Measurements from ENCODE around the gene ABCB10.
"Not testable (repeated sequence)": the region's sequence is repeated elsewhere in the genome, so short reads cannot be mapped to it uniquely, and the experiment has no call there.

The ABCB10 gene

DNA sequence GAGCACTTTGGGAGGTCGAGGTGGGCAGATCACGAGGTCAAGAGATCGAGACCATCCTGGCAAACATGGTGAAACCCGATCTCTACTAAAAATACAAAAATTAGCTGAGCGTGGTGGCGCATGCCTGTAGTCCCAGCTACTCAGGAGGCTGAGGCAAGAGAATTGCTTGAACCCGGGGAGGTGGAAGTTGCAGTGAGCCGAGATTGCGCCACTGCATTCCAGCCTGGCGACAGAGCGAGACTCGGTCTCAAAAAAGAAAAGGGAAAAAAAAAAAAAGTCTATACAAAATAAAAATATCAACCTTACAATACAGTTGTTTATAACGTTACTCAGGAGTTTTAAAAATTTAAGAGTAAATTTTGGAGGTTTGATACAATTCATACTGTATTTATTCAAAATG lies 82.6 kb downstream of the ABCB10 start:
- not testable (repeated sequence) for H3K9me3 ChIP-seq (replicated peaks in 1 of 2; ENCODE audit: control insufficient read depth in 2 of 2, insufficient read depth in 1 of 2, low read depth in 1 of 2, low read length in 2 of 2); H3K18ac ChIP-seq (ENCODE audit: low read length); H2BK12ac ChIP-seq (ENCODE audit: low read length); H3K4me1 ChIP-seq (ENCODE audit: control insufficient read depth in 2 of 2, insufficient read depth in 1 of 2, low read depth in 1 of 2, low read length in 2 of 2); H3K4me2 ChIP-seq (ENCODE audit: insufficient read depth, low read length, poor library complexity, severe bottlenecking); H3K4ac ChIP-seq (ENCODE audit: low read length); DNase-seq (ENCODE audit: low spot score); H2BK120ac ChIP-seq (ENCODE audit: low read depth, low read length); H2BK15ac ChIP-seq (ENCODE audit: low read length); H3K23ac ChIP-seq (ENCODE audit: low read depth, low read length, poor library complexity); H3K9ac ChIP-seq (ENCODE audit: low read depth, low read length, poor library complexity); H2AFZ ChIP-seq (ENCODE audit: low read length); H2BK5ac ChIP-seq (ENCODE audit: low read length); H3K27ac ChIP-seq (replicated peaks; ENCODE audit: low read length); H3K14ac ChIP-seq (ENCODE audit: low read length); H3K4me3 ChIP-seq (ENCODE audit: low read length in 2 of 2); H4K8ac ChIP-seq (ENCODE audit: low read depth, low read length); H2AK5ac ChIP-seq (ENCODE audit: low read depth, low read length); H4K91ac ChIP-seq (ENCODE audit: low read depth, low read length, poor library complexity); H3K27me3 ChIP-seq (ENCODE audit: control insufficient read depth in 3 of 3, insufficient read depth in 3 of 3, low read depth in 1 of 3, low read length in 3 of 3); H3K79me1 ChIP-seq (ENCODE audit: low read depth, low read length)
- peaks cover 21 to 87% of the 10 kb centered on the region in 2 donors for H3K36me3 ChIP-seq (replicated peaks in 1 of 2; ENCODE audit: control insufficient read depth in 2 of 2, insufficient read depth in 2 of 2, low read length in 2 of 2)
- WGBS, 2 donors (ENCODE audit: extremely low coverage in 2 of 2, insufficient read length in 2 of 2, insufficient replicate concordance in 1 of 2): no CpG with 5 or more reads among the region's 13 CpGs

- no peaks in the 10 kb centered on the region for H3K9me3 ChIP-seq (replicated peaks in 1 of 2; ENCODE audit: control insufficient read depth in 2 of 2, insufficient read depth in 1 of 2, low read depth in 1 of 2, low read length in 2 of 2)
- no peak overlapping the region for H3K18ac ChIP-seq (ENCODE audit: low read length)
- H3K4ac ChIP-seq (ENCODE audit: low read length): no peak overlapping the region
- H3K14ac ChIP-seq (ENCODE audit: low read length): no peak overlapping the region
- H3K27me3 ChIP-seq (ENCODE audit: control insufficient read depth in 3 of 3, insufficient read depth in 3 of 3, low read depth in 1 of 3, low read length in 3 of 3): no peaks in the 10 kb centered on the region
- H3K4me1 ChIP-seq (ENCODE audit: control insufficient read depth in 2 of 2, insufficient read depth in 1 of 2, low read depth in 1 of 2, low read length in 2 of 2): no peaks in the 10 kb centered on the region
- no peak overlapping the region for H4K8ac ChIP-seq (ENCODE audit: low read depth, low read length)
- no peak overlapping the region for H2AK5ac ChIP-seq (ENCODE audit: low read depth, low read length)
- no peak overlapping the region for H2BK120ac ChIP-seq (ENCODE audit: low read depth, low read length)
- H3K9ac ChIP-seq (ENCODE audit: low read depth, low read length, poor library complexity): no peak overlapping the region
- no peak overlapping the region for H2BK15ac ChIP-seq (ENCODE audit: low read length)
- H2BK5ac ChIP-seq (ENCODE audit: low read length): no peak overlapping the region
- no peak overlapping the region for H4K91ac ChIP-seq (ENCODE audit: low read depth, low read length, poor library complexity)
- no CpG with 5 or more reads among the region's 2 CpGs for WGBS, 2 donors (ENCODE audit: extremely low coverage in 2 of 2, insufficient read length in 2 of 2, insufficient replicate concordance in 1 of 2)
- H2BK12ac ChIP-seq (ENCODE audit: low read length): no peak overlapping the region
- H3K27ac ChIP-seq (replicated peaks; ENCODE audit: low read length): no peak overlapping the region
- H3K36me3 ChIP-seq (replicated peaks in 1 of 2; ENCODE audit: control insufficient read depth in 2 of 2, insufficient read depth in 2 of 2, low read length in 2 of 2): peaks cover 23 to 87% of the 10 kb centered on the region in 2 donors
- no peak overlapping the region for H3K4me2 ChIP-seq (ENCODE audit: insufficient read depth, low read length, poor library complexity, severe bottlenecking)
- no peak for DNase-seq (ENCODE audit: low spot score)
- no peaks in the 10 kb centered on the region for H3K79me1 ChIP-seq (ENCODE audit: low read depth, low read length)
- H3K23ac ChIP-seq (ENCODE audit: low read depth, low read length, poor library complexity): no peak overlapping the region
- H2AFZ ChIP-seq (ENCODE audit: low read length): no peak overlapping the region
- H3K4me3 ChIP-seq (ENCODE audit: low read length in 2 of 2): no peak overlapping the region
Measured at GRCh38 chr1:229474509-229474908, 84.0 kb downstream of the ABCB10 start.

DNA sequence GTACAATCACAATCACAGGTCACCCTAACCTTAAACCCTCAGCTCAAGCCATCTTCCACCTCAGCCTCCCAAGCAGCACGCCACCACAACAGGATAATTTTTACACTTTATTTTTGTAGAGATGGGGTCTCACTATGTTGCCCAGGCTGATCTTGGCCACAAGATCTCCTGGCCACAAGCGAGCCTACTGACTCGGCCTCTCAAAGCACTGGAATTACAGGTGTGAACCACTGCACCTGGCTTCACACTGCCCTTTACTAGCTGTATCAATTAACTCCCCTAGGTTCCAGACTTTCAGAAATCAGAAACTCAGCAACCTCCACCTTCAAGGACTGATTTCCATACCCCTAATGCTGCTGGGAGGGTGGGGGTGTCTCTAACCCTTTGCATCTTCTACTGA lies 87.3 kb downstream of the ABCB10 start:
- Histone ChIP-seq H3K27ac (replicated peaks; ENCODE audit: low read length) (no peak overlapping the region), H3K9ac (ENCODE audit: low read depth, low read length, poor library complexity) (no peak overlapping the region), H3K4me3 (ENCODE audit: low read length in 2 of 2) (no peak overlapping the region), H4K91ac (ENCODE audit: low read depth, low read length, poor library complexity) (no peak overlapping the region), H3K27me3 (ENCODE audit: control insufficient read depth in 3 of 3, insufficient read depth in 3 of 3, low read depth in 1 of 3, low read length in 3 of 3) (no peaks in the 10 kb centered on the region), H3K14ac (ENCODE audit: low read length) (no peak overlapping the region), H3K4ac (ENCODE audit: low read length) (no peak overlapping the region), H3K23ac (ENCODE audit: low read depth, low read length, poor library complexity) (no peak overlapping the region), H3K9me3 (replicated peaks in 1 of 2; ENCODE audit: control insufficient read depth in 2 of 2, insufficient read depth in 1 of 2, low read depth in 1 of 2, low read length in 2 of 2) (no peaks in the 10 kb centered on the region), H2AFZ (ENCODE audit: low read length) (no peak overlapping the region), H3K4me1 (ENCODE audit: control insufficient read depth in 2 of 2, insufficient read depth in 1 of 2, low read depth in 1 of 2, low read length in 2 of 2) (no peaks in the 10 kb centered on the region), H2BK15ac (ENCODE audit: low read length) (no peak overlapping the region), H2BK12ac (ENCODE audit: low read length) (no peak overlapping the region), H2BK5ac (ENCODE audit: low read length) (no peak overlapping the region), H3K36me3 (replicated peaks in 1 of 2; ENCODE audit: control insufficient read depth in 2 of 2, insufficient read depth in 2 of 2, low read length in 2 of 2) (peaks cover 24 to 81% of the 10 kb centered on the region in 2 donors), H3K4me2 (ENCODE audit: insufficient read depth, low read length, poor library complexity, severe bottlenecking) (no peak overlapping the region), H3K79me1 (ENCODE audit: low read depth, low read length) (no peaks in the 10 kb centered on the region), H2BK120ac (ENCODE audit: low read depth, low read length) (no peak overlapping the region), H3K18ac (ENCODE audit: low read length) (no peak overlapping the region), H2AK5ac (ENCODE audit: low read depth, low read length) (no peak overlapping the region), H4K8ac (ENCODE audit: low read depth, low read length) (no peak overlapping the region)
- no CpG with 5 or more reads among the region's 3 CpGs for WGBS, 2 donors (ENCODE audit: extremely low coverage in 2 of 2, insufficient read length in 2 of 2, insufficient replicate concordance in 1 of 2)
- DNase-seq (ENCODE audit: low spot score): no peak

- H3K4me2 ChIP-seq (ENCODE audit: insufficient read depth, low read length, poor library complexity, severe bottlenecking): no peak overlapping the region
- no peak overlapping the region for H2BK120ac ChIP-seq (ENCODE audit: low read depth, low read length)
- WGBS, 2 donors (ENCODE audit: extremely low coverage in 2 of 2, insufficient read length in 2 of 2, insufficient replicate concordance in 1 of 2): no CpG with 5 or more reads among the region's 8 CpGs
Measured at GRCh38 chr1:229470406-229471043, 88.0 kb downstream of the ABCB10 start.

More at GRCh38 chr1:229470406-229471043, 88.0 kb downstream of the ABCB10 start:
- no peak overlapping the region for H4K91ac ChIP-seq (ENCODE audit: low read depth, low read length, poor library complexity)
- no peak overlapping the region for H3K14ac ChIP-seq (ENCODE audit: low read length)
- no peak overlapping the region for H2AFZ ChIP-seq (ENCODE audit: low read length)
- no peaks in the 10 kb centered on the region for H3K27me3 ChIP-seq (ENCODE audit: control insufficient read depth in 3 of 3, insufficient read depth in 3 of 3, low read depth in 1 of 3, low read length in 3 of 3)
- no peak overlapping the region for H3K4me3 ChIP-seq (ENCODE audit: low read length in 2 of 2)
- H3K4ac ChIP-seq (ENCODE audit: low read length): no peak overlapping the region
- H2BK15ac ChIP-seq (ENCODE audit: low read length): no peak overlapping the region
- H3K4me1 ChIP-seq (ENCODE audit: control insufficient read depth in 2 of 2, insufficient read depth in 1 of 2, low read depth in 1 of 2, low read length in 2 of 2): no peaks in the 10 kb centered on the region
- no peak overlapping the region for H3K23ac ChIP-seq (ENCODE audit: low read depth, low read length, poor library complexity)
- H3K36me3 ChIP-seq (replicated peaks in 1 of 2; ENCODE audit: control insufficient read depth in 2 of 2, insufficient read depth in 2 of 2, low read length in 2 of 2): peaks cover 24 to 82% of the 10 kb centered on the region in 2 donors
- H2BK5ac ChIP-seq (ENCODE audit: low read length): no peak overlapping the region
- no peak overlapping the region for H2AK5ac ChIP-seq (ENCODE audit: low read depth, low read length)
- no peaks in the 10 kb centered on the region for H3K9me3 ChIP-seq (replicated peaks in 1 of 2; ENCODE audit: control insufficient read depth in 2 of 2, insufficient read depth in 1 of 2, low read depth in 1 of 2, low read length in 2 of 2)
- H3K27ac ChIP-seq (replicated peaks; ENCODE audit: low read length): no peak overlapping the region
- no peak overlapping the region for H3K9ac ChIP-seq (ENCODE audit: low read depth, low read length, poor library complexity)
- no peak for DNase-seq (ENCODE audit: low spot score)
- no peak overlapping the region for H4K8ac ChIP-seq (ENCODE audit: low read depth, low read length)
- H2BK12ac ChIP-seq (ENCODE audit: low read length): no peak overlapping the region
- H3K18ac ChIP-seq (ENCODE audit: low read length): no peak overlapping the region
- H3K79me1 ChIP-seq (ENCODE audit: low read depth, low read length): no peaks in the 10 kb centered on the region

Data from neuronal stem cell (in vitro differentiated cells).